ENCODE data around the gene C1orf141. TPM values are rescaled to one million over a fixed set of nuclear protein-coding genes. Genes with fewer than 3 reads are reported as not detected.

C1orf141 gene
- total and polyA plus RNA-seq, 2 of the 8 experiments (the other 6 are each of a cell fraction or from before 2014, with no cell fraction given) = not detected

GRCh38 chr1:67085326-67085725 is 49.4 kb downstream of the C1orf141 start (continued):
- TF ChIP-seq HDAC2 (IDR thresholded peaks at IDR 0.05; ENCODE audit: borderline replicate concordance in 1 of 2, low read depth in 2 of 2, low read length in 2 of 2) = no peak
- no peak for TF ChIP-seq SIRT6 (IDR thresholded peaks at IDR 0.05; ENCODE audit: low read length)
- TF ChIP-seq KDM1A (IDR thresholded peaks at IDR 0.05; ENCODE audit: borderline replicate concordance, low read length) = no peak
- TF ChIP-seq TCF12 (IDR thresholded peaks at IDR 0.05; ENCODE audit: low read depth, low read length) = no peak
- TF ChIP-seq HDAC6 (IDR thresholded peaks at IDR 0.05; ENCODE audit: low read depth, low read length) = no peak
- no peak for TF ChIP-seq TBP (IDR thresholded peaks at IDR 0.05; ENCODE audit: low read depth, low read length)

Measured in H1 (cell line).